Right forelimb (tissue), 1 donor: ENCODE measurements around the gene INPP5F.

Source experiments
- DNase-seq: peaks from one replicate; pipeline ENCODE4 v3.0.0-alpha.2; 2018

Gene INPP5F, protein sequence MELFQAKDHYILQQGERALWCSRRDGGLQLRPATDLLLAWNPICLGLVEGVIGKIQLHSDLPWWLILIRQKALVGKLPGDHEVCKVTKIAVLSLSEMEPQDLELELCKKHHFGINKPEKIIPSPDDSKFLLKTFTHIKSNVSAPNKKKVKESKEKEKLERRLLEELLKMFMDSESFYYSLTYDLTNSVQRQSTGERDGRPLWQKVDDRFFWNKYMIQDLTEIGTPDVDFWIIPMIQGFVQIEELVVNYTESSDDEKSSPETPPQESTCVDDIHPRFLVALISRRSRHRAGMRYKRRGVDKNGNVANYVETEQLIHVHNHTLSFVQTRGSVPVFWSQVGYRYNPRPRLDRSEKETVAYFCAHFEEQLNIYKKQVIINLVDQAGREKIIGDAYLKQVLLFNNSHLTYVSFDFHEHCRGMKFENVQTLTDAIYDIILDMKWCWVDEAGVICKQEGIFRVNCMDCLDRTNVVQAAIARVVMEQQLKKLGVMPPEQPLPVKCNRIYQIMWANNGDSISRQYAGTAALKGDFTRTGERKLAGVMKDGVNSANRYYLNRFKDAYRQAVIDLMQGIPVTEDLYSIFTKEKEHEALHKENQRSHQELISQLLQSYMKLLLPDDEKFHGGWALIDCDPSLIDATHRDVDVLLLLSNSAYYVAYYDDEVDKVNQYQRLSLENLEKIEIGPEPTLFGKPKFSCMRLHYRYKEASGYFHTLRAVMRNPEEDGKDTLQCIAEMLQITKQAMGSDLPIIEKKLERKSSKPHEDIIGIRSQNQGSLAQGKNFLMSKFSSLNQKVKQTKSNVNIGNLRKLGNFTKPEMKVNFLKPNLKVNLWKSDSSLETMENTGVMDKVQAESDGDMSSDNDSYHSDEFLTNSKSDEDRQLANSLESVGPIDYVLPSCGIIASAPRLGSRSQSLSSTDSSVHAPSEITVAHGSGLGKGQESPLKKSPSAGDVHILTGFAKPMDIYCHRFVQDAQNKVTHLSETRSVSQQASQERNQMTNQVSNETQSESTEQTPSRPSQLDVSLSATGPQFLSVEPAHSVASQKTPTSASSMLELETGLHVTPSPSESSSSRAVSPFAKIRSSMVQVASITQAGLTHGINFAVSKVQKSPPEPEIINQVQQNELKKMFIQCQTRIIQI

DNA sequence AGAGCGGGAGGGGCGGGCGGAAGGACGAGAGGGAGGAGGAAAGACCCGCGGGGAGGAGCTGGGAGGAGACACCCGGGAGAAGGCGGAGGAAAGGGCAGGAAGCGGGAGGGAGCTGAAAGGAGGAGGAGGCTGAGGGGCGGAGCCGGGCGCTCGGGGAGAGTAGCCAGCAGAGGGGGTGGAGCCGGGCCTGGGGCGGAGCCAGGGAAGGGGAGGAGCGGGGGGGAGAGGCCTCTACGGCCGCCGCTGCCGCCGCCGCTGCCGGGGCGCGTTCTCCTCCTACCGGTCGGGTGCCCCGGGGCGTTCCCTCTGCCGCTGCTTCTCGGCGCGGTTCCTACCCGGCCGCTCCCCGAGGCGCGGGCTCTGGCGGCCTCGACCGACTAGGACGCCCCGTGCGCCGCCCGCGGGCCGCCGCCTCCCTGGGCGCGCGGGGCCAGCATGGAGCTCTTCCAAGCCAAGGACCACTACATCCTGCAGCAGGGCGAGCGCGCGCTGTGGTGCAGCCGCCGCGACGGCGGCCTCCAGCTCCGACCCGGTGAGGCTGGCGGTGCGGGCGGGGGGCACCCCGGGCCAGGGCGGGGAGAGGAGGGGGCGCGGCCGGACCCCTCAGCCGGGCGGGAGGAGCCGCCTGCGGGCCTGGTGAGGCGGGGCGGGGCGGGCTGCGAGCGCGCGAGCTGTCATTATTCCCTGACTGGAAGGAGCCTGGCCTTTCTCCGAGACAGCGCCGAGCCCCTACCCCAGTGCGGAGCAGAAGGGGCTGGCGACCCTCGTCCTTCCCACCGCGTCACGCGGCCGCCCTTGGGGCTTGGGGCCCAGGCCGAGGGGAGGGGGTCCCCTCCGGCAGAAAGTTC is at the start of gene INPP5F:
Gene INPP5F, plus strand, starts transcription at position 223 of the 848 bp plus-strand sequence. Its CDS starts 213 bp downstream, at position 436.
- peak; percentile 100 for DNase-seq

DNA sequence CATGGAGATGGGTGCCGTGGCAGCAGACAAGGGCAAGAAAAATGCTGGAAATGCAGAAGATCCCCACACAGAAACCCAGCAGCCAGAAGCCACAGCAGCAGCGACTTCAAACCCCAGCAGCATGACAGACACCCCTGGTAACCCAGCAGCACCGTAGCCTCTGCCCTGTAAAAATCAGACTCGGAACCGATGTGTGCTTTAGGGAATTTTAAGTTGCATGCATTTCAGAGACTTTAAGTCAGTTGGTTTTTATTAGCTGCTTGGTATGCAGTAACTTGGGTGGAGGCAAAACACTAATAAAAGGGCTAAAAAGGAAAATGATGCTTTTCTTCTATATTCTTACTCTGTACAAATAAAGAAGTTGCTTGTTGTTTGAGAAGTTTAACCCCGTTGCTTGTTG is 48.7 kb upstream of the INPP5F start:
- DNase-seq: no peak

DNA sequence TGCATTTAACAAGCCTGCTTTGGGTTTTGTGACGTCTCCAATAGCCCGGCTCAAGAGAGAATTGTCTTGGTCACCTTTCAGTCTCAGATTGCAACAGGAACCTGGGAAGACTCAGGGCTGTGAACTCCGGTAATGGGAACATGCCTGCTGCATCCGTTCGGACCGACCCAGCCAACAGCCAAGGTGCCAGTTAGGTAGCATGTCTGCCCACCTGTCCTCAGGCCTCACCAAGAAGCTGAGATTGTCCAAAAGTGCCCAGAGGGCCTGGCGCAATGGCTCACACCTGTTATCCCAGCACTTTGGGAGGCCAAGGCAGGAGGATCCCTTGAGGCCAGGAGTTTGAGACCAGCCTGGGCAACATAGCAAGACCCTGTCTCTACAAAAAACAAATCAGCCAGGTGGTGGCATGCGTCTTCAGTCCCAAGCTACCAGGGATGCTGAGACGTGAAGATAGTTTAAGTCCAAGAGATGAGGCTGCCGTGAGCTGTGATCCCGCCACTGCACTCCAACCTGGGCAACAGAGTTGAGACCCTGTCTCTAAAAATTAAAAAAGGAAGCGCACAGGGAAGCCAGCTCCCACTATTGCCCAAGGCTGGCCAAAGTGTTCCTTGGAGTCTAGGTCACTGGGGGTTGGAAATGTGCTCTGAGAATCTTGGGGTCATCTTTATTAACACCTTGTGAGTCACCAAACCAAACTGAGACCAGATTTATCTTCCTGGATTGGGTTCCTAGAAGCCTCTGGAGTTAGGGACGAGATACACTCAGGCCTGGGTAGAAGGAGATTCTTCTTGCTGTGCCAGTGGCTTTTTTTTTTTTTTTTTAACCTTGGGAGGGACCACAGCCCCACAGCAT is 47.7 kb upstream of the INPP5F start:
- no peak for DNase-seq

DNA sequence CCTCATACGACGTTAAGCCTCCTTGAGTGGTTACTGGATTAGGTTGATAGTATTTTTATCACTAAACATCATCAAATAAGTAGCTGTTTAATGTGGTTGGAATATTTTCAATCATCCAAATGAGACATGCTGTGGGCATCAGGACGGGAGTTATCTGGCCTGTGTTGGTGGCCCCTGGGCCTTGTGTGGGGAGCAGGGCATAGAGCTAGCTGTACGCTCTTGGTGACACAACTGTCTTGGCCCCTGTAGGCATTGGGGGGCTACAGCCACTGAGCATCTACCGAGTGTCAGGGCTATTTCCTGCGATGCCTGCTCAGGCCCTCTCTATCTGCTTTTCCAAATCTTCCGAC is 46.4 kb upstream of the INPP5F start:
- no peak for DNase-seq

DNA sequence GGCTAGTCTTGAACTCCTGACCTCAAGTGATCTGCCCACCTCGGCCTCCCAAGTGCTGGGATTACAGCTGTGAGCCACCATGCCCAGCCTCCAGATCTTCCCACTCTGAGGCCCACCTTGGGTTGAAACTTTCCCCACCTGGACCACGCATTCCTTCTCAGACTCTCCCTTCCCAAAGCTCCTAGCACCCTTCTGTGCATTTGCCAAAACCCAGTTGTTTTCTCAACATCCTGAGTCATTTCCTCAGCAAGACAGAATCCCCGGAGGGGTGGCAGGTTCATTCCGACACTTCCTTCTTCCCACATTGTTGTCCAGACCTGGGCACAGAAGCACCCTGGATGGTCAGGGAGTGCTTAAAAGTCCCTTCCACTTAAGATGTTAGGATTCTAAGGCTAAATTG is 45.8 kb upstream of the INPP5F start:
- no peak for DNase-seq

DNA sequence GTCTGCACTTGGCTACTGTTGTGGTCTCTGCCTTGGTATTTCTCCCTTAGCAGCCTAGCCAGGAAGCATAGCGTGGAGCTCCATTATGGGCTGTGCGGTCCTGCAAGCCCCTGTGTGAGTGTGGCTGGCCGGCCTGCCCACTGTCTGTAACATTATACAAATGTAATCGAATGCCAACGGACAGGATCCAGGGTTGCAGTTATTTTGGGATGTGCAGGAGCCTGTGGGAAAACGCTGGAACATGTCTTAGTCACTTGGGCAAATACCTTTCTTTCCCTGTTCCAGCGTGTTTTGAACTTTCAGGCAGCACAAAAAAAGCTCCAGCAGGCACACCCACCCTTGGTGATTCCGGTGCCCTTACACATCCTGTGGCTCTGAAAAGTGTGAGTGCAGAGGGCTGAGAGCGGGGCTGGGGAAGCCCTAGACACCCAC is 45.2 kb upstream of the INPP5F start:
- peak; percentile 56 for DNase-seq

DNA sequence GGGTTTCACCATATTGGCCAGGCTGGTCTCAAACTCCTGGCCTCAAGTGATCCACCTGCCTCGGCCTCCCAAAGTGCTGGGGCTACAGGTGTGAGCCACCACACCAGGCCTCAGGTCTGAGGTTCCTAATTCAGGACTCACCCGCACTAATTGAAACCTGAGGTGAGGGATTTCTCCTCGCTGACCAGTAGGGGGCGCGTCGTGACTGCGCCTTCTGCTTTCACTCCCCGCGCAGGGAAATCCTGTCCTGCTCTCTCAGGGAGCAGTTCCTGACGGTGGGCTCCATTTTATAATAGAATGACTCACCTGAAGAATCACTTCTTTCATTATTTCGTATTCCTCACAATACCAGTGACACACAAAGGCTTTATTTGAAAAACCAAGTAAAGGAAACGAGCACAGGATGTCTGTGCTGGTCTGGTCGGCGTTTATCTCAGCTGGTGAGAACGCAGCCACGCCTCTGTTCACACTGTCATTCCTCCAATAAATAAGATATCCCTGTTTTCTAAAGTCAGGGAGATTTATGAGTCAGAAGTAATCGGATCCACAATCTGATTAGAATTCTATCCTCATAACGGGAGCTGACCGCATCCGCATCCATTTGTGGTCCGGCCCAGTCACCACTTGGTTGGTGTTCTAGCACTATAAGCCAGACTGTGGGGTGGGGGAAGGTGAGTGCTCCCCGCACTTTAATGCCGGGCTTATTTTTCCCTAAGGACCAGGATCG is 39.2 kb upstream of the INPP5F start:
- peak; percentile 84 for DNase-seq

DNA sequence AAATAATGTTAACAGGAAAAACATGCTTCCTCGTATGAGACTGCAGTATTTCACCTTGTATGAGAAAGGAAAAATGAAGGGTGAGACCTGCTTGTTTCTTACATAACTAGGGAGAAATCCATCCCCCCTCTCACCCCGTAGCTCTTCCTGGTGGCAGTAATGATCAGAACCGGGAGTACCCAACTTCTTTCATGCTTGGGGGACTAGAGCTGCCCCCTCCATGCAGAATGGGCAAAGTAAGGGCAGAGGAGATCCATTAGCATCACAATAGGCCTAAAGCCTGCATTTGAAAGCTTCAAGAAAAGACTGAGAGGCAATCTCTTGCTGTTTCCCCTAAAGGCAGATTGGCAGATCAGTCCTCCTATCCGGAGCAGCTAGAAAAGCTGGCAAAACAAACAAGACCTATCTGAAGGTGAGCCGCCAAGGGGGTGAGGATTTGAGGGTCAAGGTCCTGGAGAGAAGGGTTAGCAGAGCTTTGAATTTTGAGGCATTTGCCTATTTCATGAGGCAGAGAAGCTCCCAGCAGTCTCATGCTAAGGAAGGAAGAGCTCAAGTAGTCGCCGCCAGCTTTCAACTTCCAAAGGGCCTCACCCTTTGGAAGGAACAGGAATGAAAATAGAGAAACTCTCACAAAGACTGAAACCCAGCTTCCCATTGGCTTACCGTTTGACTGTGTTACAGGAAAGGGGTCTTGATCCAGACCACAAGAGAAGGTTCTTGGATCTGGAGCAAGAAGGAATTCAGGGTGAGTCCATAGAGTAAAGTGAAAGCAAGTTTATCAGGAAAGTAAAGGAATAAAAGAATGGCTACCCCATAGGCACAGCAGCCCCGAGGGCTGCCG is 38.4 kb upstream of the INPP5F start:
- DNase-seq: no peak

DNA sequence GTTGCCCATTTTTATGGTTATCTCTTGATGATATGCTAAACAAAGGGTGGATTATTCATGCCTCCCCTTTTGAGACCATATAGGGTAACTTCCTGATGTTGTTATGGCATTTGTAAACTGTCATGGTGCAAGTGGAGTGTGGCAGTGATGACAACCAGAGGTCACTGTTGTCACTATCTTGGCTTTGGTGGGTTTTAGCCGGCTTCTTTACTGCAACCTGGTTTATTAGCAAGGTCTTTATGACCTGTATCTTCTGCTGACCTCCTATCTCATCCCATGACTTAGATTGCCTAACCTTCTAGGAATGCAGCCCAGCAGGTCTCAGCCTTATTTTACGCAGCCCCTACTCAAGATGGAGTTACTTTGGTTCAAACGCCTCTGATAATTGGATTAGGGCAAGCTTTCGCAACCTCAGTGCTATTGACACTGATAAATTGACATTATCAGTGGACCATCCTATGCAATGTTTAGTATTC is 37.8 kb upstream of the INPP5F start:
- DNase-seq: no peak

DNA sequence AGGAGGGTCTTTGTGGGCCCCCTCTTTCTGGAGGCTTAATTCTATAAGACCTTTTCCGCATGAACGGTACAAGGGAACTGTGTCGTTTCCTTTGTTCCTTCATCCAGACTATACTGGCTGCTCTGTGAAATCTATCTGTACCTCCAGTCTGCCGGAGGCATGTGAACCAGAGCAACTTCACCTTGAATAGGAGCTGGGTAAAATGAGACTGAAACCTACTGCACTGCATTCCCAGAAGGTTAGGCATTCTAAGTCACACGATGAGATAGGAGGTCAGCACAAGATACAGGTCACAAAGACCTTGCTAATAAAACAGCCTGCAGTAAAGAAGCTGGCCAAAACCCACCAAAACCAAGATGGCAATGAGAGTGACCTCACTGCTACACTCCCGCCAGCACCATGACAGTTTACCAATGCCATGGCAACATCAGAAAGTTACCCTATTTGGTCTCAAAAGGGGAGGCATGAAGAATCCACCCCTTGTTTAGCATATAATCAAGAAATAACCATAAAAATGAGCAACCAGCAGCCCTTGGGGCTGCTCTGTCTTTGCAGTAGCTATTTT is 36.8 kb upstream of the INPP5F start:
- no peak for DNase-seq

DNA sequence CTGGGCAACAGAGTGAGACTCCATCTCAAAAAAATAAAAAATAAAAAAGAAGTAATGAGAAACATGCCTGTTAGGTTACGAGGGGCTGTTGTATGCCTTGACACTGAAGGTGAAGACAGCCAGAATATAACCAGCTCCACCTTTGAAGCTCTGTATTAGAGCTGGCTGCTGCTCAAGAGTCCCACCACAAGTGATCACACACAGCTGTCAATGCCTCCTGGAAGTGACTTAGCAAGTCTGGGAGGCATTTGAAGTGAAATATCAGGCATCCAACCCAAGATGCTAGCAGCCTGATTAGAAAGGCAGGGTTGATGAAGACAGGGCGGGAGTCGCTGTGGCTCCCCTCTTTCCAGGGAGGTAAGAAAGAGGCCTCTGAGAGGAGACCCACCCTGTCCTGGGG is 34.1 kb upstream of the INPP5F start:
- DNase-seq: no peak

DNA sequence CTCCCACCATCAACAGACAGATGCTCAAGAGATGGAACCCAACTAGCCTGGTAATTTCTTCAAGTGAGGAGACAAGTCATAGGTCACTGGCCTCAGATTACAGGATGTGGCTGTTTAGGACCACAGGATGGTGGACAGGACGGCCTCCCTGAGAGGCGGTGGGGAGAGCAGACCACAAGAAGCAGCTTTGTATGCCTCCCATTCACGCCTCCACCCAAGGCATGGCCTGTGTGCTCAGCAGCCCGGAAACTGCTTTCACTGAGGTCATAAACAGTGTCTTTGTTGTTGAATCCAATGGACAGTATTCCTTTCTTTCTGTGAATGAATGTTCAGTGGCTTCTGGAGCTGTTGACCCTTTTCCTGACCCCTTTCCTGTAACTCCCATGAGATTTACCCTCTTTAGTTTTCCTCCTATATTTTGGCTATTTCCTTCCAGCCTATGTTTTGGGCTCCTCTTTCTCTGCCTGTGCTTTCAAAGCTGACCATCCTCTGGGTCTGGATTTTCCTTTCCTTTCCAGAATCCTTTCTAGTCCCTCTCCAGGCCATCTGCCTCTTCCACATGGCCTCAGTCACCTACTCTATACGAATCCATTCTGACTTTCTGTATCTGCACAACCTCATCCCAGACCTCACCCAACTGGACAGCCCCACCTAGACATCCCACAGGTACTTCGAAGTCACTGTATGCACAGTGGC is 32.4 kb upstream of the INPP5F start:
- DNase-seq: no peak

DNA sequence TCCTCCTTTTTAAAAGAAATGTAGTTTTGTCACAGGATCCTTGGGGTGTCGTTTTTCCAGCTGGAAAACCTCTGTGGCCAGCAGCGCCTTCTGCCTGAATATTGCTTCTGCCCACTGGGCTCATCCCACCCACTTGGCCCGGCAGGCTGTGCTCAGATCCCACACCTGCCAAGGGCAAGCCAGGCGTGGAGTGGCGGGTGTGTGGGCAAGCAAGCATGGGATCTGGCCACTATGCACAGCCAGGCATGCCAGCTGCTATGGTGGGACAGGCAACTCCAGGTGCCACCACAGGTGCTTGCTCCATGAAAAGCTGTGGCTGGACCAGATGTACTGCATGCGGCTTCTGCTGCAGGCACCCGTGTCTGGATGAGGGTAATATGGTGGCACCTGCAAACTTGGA is 31.2 kb upstream of the INPP5F start:
- no peak for DNase-seq

DNA sequence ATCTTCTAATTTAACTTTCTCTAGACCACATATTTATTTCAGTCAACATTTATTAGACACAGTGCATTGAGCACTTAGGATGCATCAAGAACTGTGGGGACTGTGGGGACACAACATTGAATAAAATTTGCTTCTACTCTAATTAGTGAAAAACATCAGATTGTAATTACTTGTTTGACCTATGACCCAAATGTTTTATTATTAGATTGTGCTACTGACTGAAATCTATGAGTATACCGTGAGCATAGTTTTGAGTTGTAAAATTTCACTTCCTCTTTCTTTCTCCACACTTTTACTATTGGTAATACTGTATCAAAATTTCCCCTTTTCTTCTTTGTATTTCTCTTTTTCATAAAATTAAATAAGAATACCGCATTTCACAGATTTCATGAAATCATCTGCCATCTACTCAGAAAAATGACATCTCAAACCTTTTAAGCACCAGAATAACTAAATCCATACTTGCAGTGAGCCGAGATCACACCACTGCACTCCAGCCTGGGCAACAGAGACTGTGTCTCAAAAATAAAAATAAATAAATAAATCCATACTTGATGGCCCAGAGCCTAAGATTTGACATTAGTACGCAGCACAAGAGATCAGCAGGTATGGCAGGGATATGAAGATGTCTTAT is 25.4 kb upstream of the INPP5F start:
- no peak for DNase-seq

DNA sequence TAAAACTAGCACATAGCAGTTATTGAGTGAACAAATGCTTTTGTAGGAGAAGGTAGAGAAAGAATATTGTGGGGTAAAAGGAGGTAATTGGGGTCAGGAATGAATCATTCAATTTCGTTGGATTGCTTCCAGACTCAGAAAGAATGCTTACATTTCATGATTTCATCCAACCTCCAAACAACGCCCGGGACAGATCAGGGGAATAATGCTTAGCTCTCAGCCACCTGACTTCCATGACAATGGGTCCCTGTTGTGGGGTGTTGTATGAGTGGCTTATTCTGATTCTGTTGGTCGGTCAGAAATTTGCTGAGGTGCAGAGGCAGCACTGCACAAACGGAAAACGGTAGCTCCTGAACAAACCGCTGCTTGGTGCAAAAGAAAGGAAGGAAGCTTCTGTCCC is 24.0 kb upstream of the INPP5F start:
- no peak for DNase-seq

DNA sequence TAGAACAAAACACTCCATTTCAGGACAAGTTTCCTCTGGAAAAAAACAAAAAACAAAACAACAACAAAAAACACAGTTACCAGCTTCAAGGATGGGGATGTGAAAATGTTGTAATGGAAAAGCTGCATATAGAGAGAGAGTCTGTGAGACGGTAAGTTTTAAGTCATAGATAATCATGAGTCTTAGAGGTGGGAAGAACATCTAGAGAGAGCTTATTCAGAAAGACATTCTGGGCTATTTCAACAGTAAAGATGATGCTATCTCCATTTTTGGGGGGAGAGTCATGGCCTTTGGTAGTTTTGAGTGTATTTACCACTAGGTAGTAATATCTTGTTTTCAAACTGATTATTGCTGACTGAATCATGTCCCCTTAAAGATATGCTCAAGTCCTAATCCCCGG is 23.3 kb upstream of the INPP5F start:
- no peak for DNase-seq

DNA sequence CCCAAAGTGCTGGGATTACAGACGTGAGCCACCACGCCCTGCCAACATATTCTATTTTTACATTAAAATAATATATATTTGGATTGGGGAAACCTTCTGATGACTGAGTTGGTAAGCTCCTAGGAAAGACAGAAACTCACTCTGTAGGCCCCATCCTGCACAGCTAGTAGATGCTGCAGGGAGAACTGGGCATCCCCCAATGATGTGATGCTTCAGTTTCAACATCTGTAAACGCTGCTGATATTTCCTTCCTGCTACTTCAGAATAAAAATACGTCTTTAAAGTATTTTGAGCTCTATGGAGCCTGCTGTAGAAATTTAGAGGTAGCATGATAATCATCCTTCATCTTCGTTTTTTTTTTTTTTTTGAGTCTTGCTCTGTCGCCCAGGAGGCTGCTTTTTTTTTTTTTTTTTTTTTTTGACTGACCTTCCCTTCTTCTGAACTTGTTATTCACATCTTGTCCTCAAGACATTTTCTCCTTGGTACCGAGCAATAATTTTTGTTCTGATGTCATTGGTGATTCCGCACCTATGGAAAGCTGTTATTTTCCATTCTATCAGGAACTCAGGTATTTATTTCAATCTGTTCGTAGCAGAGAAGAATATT is 21.8 kb upstream of the INPP5F start:
- no peak for DNase-seq

DNA sequence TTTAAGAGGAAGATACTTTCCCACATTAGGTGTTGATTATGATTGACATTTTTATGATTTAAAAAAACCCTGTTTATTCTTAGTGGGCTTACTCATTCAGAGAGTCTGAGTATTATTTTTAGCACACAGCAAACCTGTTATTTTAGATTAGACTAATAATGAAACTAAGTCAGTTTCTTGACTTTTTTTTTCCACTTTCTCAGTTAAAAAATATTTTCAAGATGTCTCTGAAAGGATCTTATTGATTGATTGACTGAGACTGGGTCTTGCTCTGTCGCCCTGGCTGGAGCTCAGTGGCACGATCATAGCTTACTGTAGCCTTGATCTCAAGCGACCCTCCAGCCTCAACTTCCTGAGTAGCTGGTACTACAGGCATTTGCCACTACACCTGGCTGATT is 20.4 kb upstream of the INPP5F start:
- DNase-seq: no peak
